SK-N-SH treated with all-trans-retinoic acid at 6 μM for 48 hours (cell line): ENCODE measurements around the gene NANOS3.

Experiments used
- ATAC-seq: fragments of 200-7000 bp; cut with Tn5 transposase; 3 replicates; pipeline ENCODE4 v1.9.1; 2020; ENCODE audit warnings: mild to moderate bottlenecking, moderate library complexity
- ARNTL ChIP-seq: fragments of 450-650 bp; formaldehyde crosslinking; IDR thresholded peaks from 2 replicates; pipeline ENCODE4 v1.5.0; 2020; ENCODE audit warnings: low read depth, mild to moderate bottlenecking, moderate library complexity, borderline replicate concordance
- BACH2 ChIP-seq: fragments of 250-450 bp; sonication (Bioruptor Pico); IDR thresholded peaks from 2 replicates; pipeline ENCODE4 v1.9.0; 2021; ENCODE audit warnings: mild to moderate bottlenecking, borderline replicate concordance
- CSDC2 ChIP-seq: fragments of 250-450 bp; sonication (Bioruptor Pico); IDR thresholded peaks from 2 replicates; pipeline ENCODE4 v1.5.0; 2020; ENCODE audit warnings: mild to moderate bottlenecking, moderate library complexity
- ESRRG ChIP-seq: fragments of 250-450 bp; sonication (Bioruptor Pico); IDR thresholded peaks from 2 replicates; pipeline ENCODE4 v1.6.1; 2021; ENCODE audit warnings: mild to moderate bottlenecking
- GLIS3 ChIP-seq: fragments of 250-450 bp; sonication (Bioruptor Pico); IDR thresholded peaks from 2 replicates; pipeline ENCODE4 v1.5.0; 2020; ENCODE audit warnings: mild to moderate bottlenecking, moderate library complexity
- ISL1 ChIP-seq: fragments of 250-450 bp; sonication (Bioruptor Pico); IDR thresholded peaks from 2 replicates; pipeline ENCODE4 v2.1.2; 2022; ENCODE audit warnings: mild to moderate bottlenecking, moderate library complexity
- OSR1 ChIP-seq: fragments of 250-450 bp; sonication (Bioruptor Pico); IDR thresholded peaks from 2 replicates; pipeline ENCODE4 v1.8.0; 2022; ENCODE audit warnings: moderate library complexity, mild to moderate bottlenecking, inconsistent platforms
- PPARA ChIP-seq: fragments of 250-450 bp; sonication (Bioruptor Pico); IDR thresholded peaks from 2 replicates; pipeline ENCODE4 v1.5.0; 2020; ENCODE audit warnings: mild to moderate bottlenecking, borderline replicate concordance
- RARB ChIP-seq: fragments of 250-450 bp; sonication (Bioruptor Pico); IDR thresholded peaks from 2 replicates; pipeline ENCODE4 v1.8.0; 2021; ENCODE audit warnings: mild to moderate bottlenecking, moderate library complexity
- SNAI2 ChIP-seq: fragments of 250-450 bp; sonication (Bioruptor Pico); IDR thresholded peaks from 2 replicates; pipeline ENCODE4 v1.5.0; 2020; ENCODE audit warnings: mild to moderate bottlenecking, moderate library complexity
- TCF4 ChIP-seq: fragments of 250-450 bp; sonication (Bioruptor Pico); IDR thresholded peaks from 2 replicates; pipeline ENCODE4 v1.8.0; 2021; ENCODE audit warnings: mild to moderate bottlenecking, moderate library complexity, borderline replicate concordance
- TOX ChIP-seq: fragments of 250-450 bp; sonication (Bioruptor Pico); IDR thresholded peaks from 2 replicates; pipeline ENCODE4 v1.8.0; 2021; ENCODE audit warnings: mild to moderate bottlenecking, moderate library complexity, borderline replicate concordance
- ZC3H10 ChIP-seq: fragments of 250-450 bp; sonication (Bioruptor Pico); IDR thresholded peaks from 2 replicates; pipeline ENCODE4 v1.5.1; 2021; ENCODE audit warnings: mild to moderate bottlenecking, moderate library complexity
- ZFP3 ChIP-seq: fragments of 250-450 bp; sonication (Bioruptor Pico); IDR thresholded peaks from 2 replicates; pipeline ENCODE4 v1.5.0; 2020; ENCODE audit warnings: mild to moderate bottlenecking, moderate library complexity
- ZFP30 ChIP-seq: fragments of 450-650 bp; formaldehyde crosslinking; IDR thresholded peaks from 2 replicates; pipeline ENCODE4 v1.5.0; 2022; ENCODE audit warnings: mild to moderate bottlenecking, moderate library complexity
- ZNF565 ChIP-seq: fragments of 450-650 bp; formaldehyde crosslinking; conservative IDR thresholded peaks from 2 replicates; pipeline ENCODE4 v1.5.0; 2020; ENCODE audit warnings: low read depth, mild to moderate bottlenecking, moderate library complexity
- ZNF70 ChIP-seq: fragments of 450-650 bp; formaldehyde crosslinking; IDR thresholded peaks from 2 replicates; pipeline ENCODE4 v1.5.0; 2020; ENCODE audit warnings: mild to moderate bottlenecking, moderate library complexity
- TF ChIP-seq, protein P1 (sequence below): fragments of 250-450 bp; sonication (Bioruptor Pico); IDR thresholded peaks from 2 replicates; pipeline ENCODE4 v1.5.1; 2021; ENCODE audit warnings: mild to moderate bottlenecking, moderate library complexity
- TF ChIP-seq, protein P2 (sequence below): fragments of 250-450 bp; sonication (Bioruptor Pico); IDR thresholded peaks from 2 replicates; pipeline ENCODE4 v1.8.0; 2021; ENCODE audit warnings: low read depth, mild to moderate bottlenecking, moderate library complexity, borderline replicate concordance
- TF ChIP-seq, protein P3 (sequence below): fragments of 250-450 bp; sonication (Bioruptor Pico); IDR thresholded peaks from 2 replicates; pipeline ENCODE4 v1.5.0; 2020; ENCODE audit warnings: mild to moderate bottlenecking, moderate library complexity
- TF ChIP-seq, protein P4 (sequence below): fragments of 250-450 bp; sonication (Bioruptor Pico); IDR thresholded peaks from 2 replicates; pipeline ENCODE4 v1.8.0; 2020; ENCODE audit warnings: mild to moderate bottlenecking, moderate library complexity, borderline replicate concordance

The NANOS3 gene

DNA sequence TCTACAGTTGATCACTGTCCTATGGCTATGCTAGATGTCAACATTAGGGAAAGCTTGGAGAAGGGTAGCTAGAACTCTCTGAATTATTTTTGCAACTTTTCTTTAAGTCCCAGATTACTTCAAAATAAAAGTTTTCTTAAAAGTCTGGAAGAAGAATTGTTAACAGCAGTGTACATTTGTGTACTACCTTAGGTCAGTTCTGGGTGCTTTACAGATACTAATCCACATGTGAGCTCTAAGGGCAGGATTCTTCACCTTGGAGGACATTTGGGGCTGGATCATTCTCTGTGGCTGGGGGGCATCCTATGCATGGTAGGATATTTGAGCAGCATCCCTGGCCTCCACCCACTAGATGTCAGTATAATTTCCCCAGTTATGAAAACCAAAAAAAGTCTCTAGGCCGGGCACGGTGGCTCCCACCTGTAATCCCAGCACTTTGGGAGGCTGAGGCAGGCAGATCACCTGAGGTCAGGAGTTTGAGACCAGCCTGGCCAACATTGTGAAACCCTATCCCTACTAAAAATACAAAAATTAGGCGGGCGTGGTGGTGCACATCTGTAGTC lies 26.1 kb downstream of the NANOS3 start:
- no peak for ATAC-seq
- TF ChIP-seq ZFP3 (CRISPR knock-in tag) (no peak), RARB (CRISPR knock-in tag) (no peak), GLIS3 (CRISPR knock-in tag) (no peak), ZNF565 (no peak), BACH2 (CRISPR knock-in tag) (no peak), ISL1 (CRISPR knock-in tag) (no peak), ZC3H10 (no peak), CSDC2 (no peak), ZFP30 (CRISPR knock-in tag) (no peak)
- TF ChIP-seq, protein P1, sequence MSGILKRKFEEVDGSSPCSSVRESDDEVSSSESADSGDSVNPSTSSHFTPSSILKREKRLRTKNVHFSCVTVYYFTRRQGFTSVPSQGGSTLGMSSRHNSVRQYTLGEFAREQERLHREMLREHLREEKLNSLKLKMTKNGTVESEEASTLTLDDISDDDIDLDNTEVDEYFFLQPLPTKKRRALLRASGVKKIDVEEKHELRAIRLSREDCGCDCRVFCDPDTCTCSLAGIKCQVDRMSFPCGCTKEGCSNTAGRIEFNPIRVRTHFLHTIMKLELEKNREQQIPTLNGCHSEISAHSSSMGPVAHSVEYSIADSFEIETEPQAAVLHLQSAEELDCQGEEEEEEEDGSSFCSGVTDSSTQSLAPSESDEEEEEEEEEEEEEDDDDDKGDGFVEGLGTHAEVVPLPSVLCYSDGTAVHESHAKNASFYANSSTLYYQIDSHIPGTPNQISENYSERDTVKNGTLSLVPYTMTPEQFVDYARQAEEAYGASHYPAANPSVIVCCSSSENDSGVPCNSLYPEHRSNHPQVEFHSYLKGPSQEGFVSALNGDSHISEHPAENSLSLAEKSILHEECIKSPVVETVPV (CRISPR knock-in tag), result no peak

DNA sequence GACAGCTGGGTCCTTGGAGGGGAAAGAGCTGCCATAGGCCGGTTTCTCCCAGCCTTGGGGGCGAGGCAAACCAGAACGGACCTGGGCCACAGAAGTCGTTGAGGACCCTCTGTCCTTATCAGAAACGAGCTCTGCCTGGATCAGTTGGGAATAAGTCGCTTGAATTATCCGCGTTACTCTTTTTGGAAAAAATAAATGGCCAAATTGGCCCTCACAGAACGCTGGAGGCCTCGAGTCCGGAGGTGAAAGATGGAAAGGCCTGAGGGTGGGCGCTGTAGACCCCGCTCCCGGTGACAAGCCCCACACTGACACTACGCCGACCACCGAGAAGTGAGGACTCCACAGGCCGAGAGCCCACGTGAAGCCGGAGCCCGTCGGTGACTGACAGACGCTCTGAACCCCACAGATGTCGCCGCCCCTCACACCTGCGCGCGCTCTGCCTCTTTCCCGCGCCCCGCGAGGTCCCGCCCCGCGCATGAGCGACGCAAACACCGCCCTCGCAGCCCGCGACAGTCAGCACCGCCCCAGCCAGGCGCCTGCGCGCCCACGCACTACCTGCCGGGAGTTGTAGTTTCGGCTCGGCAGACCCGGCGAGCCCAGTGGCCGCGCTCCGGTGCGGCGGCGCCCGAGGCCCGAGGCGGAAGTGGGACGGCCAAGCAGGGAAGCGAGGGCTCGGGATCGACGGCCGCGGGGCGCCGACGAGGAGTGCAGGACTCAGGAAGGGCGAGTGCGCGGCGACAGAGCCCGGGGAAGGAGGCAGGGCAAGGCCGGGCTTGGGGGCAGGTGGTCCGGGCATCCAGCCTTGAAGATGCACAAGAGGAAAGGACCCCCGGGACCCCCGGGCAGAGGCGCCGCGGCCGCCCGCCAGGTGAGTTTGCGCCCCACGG lies 28.9 kb downstream of the NANOS3 start, which contains the start of the genes BRME1 and CC2D1A:
BRME1 (minus strand) TSS at position 484 of the 887 bp plus-strand sequence. CDS start 1,225 bp downstream, outside the sequence.
CC2D1A (plus strand) TSS at position 568 of the 887 bp plus-strand sequence; CDS start at position 809, 241 bp downstream.
- TF ChIP-seq TCF4, result no peak
- TF ChIP-seq BACH2 (CRISPR knock-in tag), result no peak
- no peak for TF ChIP-seq ZFP30 (CRISPR knock-in tag)
- no peak for TF ChIP-seq ZNF565
- peak; percentile 100 for ATAC-seq

DNA sequence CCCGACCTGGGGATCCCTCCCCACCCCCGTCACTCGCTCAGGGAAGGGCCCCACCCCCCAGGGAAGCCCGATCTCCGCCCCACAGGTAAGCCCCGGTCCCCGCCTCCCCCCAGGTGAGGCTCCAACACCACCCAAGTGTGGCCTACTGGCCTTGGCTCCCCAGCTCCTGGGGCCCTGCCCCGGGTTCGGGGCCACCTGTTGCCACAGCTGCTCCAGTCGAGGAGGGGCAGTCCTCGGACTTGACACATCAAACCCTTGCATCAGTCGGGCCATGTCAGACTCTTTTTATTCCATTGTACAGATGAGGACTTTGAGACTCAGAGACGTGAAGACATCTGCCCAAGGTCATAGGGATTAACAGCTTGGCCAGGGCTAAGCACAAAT lies 29.6 kb downstream of the NANOS3 start:
- TF ChIP-seq PPARA (CRISPR knock-in tag) (no peak), OSR1 (no peak), RARB (CRISPR knock-in tag) (no peak), TOX (CRISPR knock-in tag) (no peak), TCF4 (no peak)
- TF ChIP-seq, protein P2, sequence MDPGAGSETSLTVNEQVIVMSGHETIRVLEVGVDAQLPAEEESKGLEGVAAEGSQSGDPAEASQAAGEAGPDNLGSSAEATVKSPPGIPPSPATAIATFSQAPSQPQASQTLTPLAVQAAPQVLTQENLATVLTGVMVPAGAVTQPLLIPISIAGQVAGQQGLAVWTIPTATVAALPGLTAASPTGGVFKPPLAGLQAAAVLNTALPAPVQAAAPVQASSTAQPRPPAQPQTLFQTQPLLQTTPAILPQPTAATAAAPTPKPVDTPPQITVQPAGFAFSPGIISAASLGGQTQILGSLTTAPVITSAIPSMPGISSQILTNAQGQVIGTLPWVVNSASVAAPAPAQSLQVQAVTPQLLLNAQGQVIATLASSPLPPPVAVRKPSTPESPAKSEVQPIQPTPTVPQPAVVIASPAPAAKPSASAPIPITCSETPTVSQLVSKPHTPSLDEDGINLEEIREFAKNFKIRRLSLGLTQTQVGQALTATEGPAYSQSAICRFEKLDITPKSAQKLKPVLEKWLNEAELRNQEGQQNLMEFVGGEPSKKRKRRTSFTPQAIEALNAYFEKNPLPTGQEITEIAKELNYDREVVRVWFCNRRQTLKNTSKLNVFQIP (CRISPR knock-in tag), result no peak
- peak; percentile 13 for ATAC-seq

DNA sequence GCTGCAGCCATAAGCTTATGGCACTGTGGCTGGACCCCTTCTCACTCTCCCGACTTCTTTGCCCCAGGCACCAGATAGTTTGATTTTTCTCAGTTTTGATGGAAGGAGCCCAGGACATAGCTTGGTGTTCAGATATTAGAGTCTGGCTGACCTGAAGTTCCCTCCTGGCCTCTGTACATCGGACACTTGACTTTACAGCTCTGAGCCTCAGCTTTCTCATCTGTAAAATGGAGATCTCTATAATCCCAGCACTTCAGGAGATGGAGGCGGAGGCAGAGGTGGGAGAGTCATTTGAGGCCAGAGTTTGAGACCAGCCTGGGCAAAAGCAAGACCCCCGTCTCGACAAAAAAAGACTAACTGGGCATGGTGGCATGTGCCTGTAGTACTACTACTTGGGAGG lies 30.0 kb downstream of the NANOS3 start:
- ATAC-seq, result no peak
- TF ChIP-seq SNAI2 (CRISPR knock-in tag) (no peak), GLIS3 (CRISPR knock-in tag) (no peak), CSDC2 (no peak)
- TF ChIP-seq, protein P1 (CRISPR knock-in tag), result no peak
- TF ChIP-seq, protein P3, sequence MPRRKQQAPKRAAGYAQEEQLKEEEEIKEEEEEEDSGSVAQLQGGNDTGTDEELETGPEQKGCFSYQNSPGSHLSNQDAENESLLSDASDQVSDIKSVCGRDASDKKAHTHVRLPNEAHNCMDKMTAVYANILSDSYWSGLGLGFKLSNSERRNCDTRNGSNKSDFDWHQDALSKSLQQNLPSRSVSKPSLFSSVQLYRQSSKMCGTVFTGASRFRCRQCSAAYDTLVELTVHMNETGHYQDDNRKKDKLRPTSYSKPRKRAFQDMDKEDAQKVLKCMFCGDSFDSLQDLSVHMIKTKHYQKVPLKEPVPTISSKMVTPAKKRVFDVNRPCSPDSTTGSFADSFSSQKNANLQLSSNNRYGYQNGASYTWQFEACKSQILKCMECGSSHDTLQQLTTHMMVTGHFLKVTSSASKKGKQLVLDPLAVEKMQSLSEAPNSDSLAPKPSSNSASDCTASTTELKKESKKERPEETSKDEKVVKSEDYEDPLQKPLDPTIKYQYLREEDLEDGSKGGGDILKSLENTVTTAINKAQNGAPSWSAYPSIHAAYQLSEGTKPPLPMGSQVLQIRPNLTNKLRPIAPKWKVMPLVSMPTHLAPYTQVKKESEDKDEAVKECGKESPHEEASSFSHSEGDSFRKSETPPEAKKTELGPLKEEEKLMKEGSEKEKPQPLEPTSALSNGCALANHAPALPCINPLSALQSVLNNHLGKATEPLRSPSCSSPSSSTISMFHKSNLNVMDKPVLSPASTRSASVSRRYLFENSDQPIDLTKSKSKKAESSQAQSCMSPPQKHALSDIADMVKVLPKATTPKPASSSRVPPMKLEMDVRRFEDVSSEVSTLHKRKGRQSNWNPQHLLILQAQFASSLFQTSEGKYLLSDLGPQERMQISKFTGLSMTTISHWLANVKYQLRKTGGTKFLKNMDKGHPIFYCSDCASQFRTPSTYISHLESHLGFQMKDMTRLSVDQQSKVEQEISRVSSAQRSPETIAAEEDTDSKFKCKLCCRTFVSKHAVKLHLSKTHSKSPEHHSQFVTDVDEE (CRISPR knock-in tag), result no peak

DNA sequence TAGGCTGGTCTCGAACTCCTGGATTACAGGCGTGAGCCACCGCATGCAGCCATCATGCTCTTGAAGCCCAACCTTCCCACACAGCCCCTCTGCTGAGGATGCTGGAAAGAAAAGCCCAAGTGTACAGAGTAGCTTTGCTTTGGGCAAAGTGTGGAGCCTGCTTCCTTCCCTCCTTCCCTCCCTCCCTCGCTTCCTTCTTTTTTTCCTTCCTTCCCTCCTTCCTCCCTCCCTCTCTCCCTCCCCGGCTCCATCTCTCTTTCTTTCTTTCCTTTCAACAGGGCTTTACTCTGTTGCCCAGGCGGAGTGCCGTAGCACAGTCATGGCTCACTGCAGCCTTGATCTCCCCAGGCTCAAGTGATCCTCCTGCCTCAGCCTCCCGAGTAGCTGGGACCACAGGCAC lies 31.7 kb downstream of the NANOS3 start:
- TF ChIP-seq GLIS3 (CRISPR knock-in tag) (no peak), TCF4 (no peak), ZFP3 (CRISPR knock-in tag) (no peak), ZNF565 (no peak), ISL1 (CRISPR knock-in tag) (no peak), ARNTL (no peak), ZNF70 (CRISPR knock-in tag) (no peak), ESRRG (no peak), CSDC2 (no peak), RARB (CRISPR knock-in tag) (no peak), BACH2 (CRISPR knock-in tag) (no peak)
- TF ChIP-seq, protein P4, sequence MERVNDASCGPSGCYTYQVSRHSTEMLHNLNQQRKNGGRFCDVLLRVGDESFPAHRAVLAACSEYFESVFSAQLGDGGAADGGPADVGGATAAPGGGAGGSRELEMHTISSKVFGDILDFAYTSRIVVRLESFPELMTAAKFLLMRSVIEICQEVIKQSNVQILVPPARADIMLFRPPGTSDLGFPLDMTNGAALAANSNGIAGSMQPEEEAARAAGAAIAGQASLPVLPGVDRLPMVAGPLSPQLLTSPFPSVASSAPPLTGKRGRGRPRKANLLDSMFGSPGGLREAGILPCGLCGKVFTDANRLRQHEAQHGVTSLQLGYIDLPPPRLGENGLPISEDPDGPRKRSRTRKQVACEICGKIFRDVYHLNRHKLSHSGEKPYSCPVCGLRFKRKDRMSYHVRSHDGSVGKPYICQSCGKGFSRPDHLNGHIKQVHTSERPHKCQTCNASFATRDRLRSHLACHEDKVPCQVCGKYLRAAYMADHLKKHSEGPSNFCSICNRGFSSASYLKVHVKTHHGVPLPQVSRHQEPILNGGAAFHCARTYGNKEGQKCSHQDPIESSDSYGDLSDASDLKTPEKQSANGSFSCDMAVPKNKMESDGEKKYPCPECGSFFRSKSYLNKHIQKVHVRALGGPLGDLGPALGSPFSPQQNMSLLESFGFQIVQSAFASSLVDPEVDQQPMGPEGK, result no peak
- TF ChIP-seq, protein P1 (CRISPR knock-in tag), result no peak
- no peak for ATAC-seq
